GM12878 (cell line): Measurements from ENCODE around the gene PLA2G6.

Experiments
- ATF2 ChIP-seq: IDR thresholded peaks from 2 replicates; pipeline ENCODE4 v1.6.1; 2012; ENCODE audit warnings: low read length, inconsistent platforms
- E4F1 ChIP-seq: fragments of 450-650 bp; IDR thresholded peaks from 2 replicates; pipeline ENCODE4 v1.6.1; 2018; ENCODE audit warnings: borderline replicate concordance, mild to moderate bottlenecking; ENCODE audit not compliant: partially characterized antibody
- HCFC1 ChIP-seq: fragments of 150-350 bp; IDR thresholded peaks from 2 replicates; pipeline ENCODE4 v1.6.1; 2014; ENCODE audit warnings: low read length
- NR2C1 ChIP-seq: fragments of 450-650 bp; IDR thresholded peaks from 2 replicates; pipeline ENCODE4 v1.6.1; 2017; ENCODE audit warnings: antibody characterized with exemption, mild to moderate bottlenecking, moderate library complexity
- PBX3 ChIP-seq: IDR thresholded peaks from 2 replicates; pipeline ENCODE4 v1.6.1; 2011; ENCODE audit warnings: mild to moderate bottlenecking, low read depth, low read length, moderate library complexity; ENCODE audit not compliant: insufficient replicate concordance
- SPI1 ChIP-seq: IDR thresholded peaks from 2 replicates; pipeline ENCODE4 v1.6.1; 2011; ENCODE audit warnings: low read depth, mild to moderate bottlenecking, low read length, moderate library complexity, borderline replicate concordance; ENCODE audit not compliant: insufficient read depth
- TAF1 ChIP-seq: IDR thresholded peaks from 2 replicates; pipeline ENCODE4 v1.6.1; 2011; ENCODE audit warnings: mild to moderate bottlenecking, low read depth, low read length, borderline replicate concordance
- WRNIP1 ChIP-seq: IDR thresholded peaks from 2 replicates; pipeline ENCODE4 v1.6.1; 2011; ENCODE audit warnings: low read depth, low read length, improper control_type of control experiment, borderline replicate concordance
- TF ChIP-seq, protein P1 (sequence below): fragments of 450-650 bp; IDR thresholded peaks from 2 replicates; pipeline ENCODE4 v1.6.1; 2017; ENCODE audit warnings: mild to moderate bottlenecking, low read depth, inconsistent platforms; ENCODE audit not compliant: poor library complexity, severe bottlenecking
- TF ChIP-seq, protein P2 (sequence below), 3 experiments: IDR thresholded peaks in 2 of 3; conservative IDR thresholded peaks in 1 of 3; 2 replicates each; pipeline ENCODE4 v1.5.1; 2011; ENCODE audit warnings: low read depth in 3 of 3, low read length in 3 of 3, mild to moderate bottlenecking in 3 of 3, control low read depth in 2 of 3, moderate library complexity in 2 of 3, inconsistent platforms in 1 of 3, mixed read lengths in 1 of 3; ENCODE audit not compliant: control insufficient read depth in 2 of 3, insufficient read depth in 1 of 3; ENCODE audit errors: extremely low read depth in 1 of 3

GRCh38 chr22:38129856-38130255 lies 51.8 kb downstream of the PLA2G6 start:
- TF ChIP-seq, protein P1, sequence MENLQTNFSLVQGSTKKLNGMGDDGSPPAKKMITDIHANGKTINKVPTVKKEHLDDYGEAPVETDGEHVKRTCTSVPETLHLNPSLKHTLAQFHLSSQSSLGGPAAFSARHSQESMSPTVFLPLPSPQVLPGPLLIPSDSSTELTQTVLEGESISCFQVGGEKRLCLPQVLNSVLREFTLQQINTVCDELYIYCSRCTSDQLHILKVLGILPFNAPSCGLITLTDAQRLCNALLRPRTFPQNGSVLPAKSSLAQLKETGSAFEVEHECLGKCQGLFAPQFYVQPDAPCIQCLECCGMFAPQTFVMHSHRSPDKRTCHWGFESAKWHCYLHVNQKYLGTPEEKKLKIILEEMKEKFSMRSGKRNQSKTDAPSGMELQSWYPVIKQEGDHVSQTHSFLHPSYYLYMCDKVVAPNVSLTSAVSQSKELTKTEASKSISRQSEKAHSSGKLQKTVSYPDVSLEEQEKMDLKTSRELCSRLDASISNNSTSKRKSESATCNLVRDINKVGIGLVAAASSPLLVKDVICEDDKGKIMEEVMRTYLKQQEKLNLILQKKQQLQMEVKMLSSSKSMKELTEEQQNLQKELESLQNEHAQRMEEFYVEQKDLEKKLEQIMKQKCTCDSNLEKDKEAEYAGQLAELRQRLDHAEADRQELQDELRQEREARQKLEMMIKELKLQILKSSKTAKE, result no peak
- TF ChIP-seq SPI1 (no peak), TAF1 (no peak), ATF2 (no peak), HCFC1 (no peak), PBX3 (no peak), WRNIP1 (no peak), E4F1 (no peak), NR2C1 (no peak)
- TF ChIP-seq, protein P2, sequence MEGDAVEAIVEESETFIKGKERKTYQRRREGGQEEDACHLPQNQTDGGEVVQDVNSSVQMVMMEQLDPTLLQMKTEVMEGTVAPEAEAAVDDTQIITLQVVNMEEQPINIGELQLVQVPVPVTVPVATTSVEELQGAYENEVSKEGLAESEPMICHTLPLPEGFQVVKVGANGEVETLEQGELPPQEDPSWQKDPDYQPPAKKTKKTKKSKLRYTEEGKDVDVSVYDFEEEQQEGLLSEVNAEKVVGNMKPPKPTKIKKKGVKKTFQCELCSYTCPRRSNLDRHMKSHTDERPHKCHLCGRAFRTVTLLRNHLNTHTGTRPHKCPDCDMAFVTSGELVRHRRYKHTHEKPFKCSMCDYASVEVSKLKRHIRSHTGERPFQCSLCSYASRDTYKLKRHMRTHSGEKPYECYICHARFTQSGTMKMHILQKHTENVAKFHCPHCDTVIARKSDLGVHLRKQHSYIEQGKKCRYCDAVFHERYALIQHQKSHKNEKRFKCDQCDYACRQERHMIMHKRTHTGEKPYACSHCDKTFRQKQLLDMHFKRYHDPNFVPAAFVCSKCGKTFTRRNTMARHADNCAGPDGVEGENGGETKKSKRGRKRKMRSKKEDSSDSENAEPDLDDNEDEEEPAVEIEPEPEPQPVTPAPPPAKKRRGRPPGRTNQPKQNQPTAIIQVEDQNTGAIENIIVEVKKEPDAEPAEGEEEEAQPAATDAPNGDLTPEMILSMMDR (IDR thresholded peaks at IDR 0.05 in 2 of 3, conservative IDR thresholded peaks at IDR 0.05 in 1 of 3; ENCODE audit: control insufficient read depth in 2 of 3, extremely low read depth in 1 of 3, insufficient read depth in 1 of 3, low read depth in 3 of 3, low read length in 3 of 3), result no peak
